GM18511 (cell line): Measurements from ENCODE around the gene SQOR.

Source experiments
- ATAC-seq: cut with Tn5 transposase; IDR thresholded peaks from one replicate; pipeline ENCODE4 v1.9.1; 2021; ENCODE audit warnings: mild to moderate bottlenecking, moderate library complexity; ENCODE audit not compliant: unreplicated experiment

The SQOR gene

DNA sequence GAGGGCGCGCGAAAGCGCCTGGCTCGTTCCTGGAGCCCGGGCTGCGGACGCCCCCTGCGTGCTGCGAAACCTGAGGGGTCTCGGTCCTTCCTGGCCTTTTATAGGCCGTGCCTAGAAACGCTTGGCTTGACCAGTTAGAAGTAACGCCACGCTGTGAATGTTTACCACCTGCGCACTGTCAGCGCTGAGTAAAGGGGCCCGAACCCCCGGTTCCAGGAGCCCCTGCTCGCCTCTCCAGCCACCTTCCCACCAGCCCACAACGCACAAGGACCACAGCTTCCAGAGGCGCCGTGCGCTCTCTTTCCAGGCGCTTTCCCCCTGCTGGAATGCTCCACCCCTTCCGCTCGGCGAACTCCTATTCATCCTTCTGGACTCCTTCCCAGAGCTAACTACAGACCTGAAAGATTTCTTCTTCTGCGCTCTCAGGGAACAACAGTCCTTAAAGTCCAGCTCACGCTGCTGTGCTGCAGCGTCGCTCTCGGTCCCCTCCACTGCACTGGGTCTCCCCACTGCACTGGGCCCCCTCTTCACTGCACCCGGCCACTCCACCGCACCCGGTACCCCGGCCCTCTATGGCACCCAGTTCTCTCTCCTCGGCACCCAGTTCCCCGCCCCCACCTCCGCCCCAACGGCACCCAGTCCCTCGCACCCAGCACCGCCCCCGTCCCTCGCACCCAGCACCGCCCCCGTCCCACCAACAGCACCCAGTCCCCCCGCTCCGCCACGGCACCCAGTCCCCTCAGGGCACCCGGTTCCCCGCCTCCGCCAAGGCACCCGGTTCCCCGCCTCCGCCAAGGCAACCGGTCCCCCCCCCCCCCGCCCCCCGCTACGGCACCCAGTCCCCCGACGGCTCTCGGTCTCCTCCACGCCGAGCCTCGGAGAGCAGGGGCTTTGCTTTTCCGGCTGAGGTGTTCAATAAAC, 69.8 kb downstream of the SQOR start:
- peak; percentile 26 for ATAC-seq

DNA sequence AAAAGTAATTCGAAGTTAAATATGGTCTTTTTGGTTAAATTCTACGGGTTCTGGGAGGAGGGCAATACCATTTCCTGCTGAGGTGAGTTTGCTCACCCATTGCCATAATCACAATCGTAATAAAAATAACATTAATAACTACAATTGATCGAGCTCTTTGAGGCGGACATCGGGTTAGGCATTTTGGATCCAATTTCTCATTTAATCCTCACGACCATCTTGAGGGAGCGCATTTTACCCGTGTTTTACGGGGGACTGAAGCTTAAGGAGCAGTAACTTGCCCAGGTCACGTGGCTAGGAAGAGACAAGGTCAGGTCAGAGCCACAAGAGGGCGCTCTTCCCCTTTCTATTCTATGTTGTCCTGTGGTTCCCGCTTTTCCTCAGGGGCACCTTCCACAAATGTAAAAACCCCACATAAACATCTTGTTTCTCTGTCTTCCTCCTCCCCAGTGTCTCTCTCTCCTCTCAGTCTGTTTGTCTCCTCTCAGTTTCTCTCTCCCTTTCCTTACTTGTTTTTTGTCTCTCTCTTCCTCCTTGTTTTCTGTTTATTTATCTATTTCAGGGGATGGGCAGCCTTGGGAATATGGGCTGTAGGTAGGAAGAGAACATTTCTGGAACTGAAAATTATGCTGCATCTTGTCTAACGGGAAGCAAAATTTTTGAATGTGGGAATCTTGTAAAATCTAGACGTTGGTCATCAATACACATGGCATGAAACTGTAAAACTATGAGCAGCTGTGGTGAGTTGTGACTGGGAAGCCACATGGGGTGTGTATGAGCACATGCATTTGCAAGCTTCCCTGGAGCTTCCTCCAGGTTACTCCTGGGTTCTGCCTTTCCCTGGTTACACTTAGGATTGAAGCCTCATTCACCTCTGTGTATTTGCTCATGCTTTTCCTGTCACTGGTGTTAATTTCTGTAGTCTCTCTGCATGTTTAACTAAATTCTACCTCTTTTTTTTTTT, 71.0 kb downstream of the SQOR start:
- peak; percentile 90 for ATAC-seq

- ATAC-seq: no peak
Measured at GRCh38 chr15:45710657-45711056, 75.8 kb downstream of the SQOR start.

GRCh38 chr15:45714590-45715488, 80.0 kb downstream of the SQOR start:
- peak; percentile 66 for ATAC-seq

- ATAC-seq: peak; percentile 62
Measured at GRCh38 chr15:45715528-45715927, 80.7 kb downstream of the SQOR start.

GRCh38 chr15:45719490-45719889, 84.7 kb downstream of the SQOR start:
- no peak for ATAC-seq

- no peak for ATAC-seq
Measured at GRCh38 chr15:45720183-45720582, 85.4 kb downstream of the SQOR start.

DNA sequence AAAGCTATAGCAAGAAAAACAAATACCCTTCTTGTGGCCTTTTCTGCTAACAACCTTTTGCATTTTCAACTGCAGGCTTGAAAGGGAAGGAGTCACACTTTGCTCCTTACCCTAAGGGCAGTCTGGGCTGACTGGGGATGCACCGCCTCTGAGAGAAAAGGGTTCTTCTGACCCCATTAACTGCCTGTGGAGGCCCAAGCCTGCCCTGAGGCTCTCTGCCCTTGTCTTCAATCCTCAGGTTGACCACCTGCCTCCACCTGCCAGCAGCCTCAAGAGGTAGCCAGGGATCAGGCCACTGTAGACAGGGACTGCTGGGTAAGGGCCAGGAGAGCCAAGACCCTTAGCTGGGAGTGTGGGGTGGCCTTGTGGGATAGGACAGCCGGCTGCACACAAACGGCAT, 93.8 kb downstream of the SQOR start:
- no peak for ATAC-seq

- no peak for ATAC-seq
Measured at GRCh38 chr15:45729141-45729540, 94.3 kb downstream of the SQOR start.

- no peak for ATAC-seq
Measured at GRCh38 chr15:45731343-45731742, 96.5 kb downstream of the SQOR start.

DNA sequence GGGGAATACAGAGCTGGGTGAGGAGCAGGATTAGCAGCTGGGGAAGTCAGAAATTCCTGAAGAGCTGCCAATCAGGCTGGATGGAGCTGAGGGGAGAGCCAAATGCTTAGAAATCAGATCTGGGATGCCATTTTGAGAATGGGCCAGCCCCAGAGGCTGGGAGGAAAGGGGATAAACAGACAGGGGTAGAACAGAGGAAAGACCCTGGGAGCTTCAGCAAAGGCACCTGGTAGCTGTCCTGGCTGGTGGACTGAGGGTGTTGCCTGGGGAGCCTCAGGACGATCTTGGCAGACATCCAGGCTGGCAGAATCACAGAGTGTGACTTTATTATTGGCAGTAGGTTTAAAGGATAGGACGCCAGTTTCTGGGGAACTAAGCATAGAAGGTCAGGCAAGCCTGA, 97.8 kb downstream of the SQOR start:
- ATAC-seq: no peak

DNA sequence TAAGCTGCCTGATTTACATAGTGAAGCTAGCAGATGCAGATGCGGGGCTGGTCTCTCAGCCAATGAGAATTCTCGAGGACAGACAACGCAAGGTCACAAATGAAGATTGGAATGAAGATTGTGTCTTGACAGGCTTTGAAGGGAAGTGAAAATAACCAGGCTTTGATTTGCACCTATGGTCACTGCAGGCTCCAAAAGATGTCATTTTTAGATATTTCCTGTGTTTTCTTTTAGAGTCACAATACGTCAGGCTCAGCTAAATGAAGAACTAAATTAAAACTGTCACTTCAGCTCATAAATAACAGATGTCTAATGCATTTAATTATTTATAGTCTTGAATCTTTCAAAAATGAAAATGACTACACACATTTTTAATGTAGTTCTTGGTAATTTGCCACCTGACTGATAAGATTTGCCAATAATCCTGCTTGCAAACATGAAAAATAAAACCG, 99.5 kb downstream of the SQOR start:
- no peak for ATAC-seq
